Hepatocyte (in vitro differentiated cells): Measurements from ENCODE around the gene LYRM4. TPM values are rescaled to one million over a fixed set of nuclear protein-coding genes. Genes with fewer than 3 reads are reported as not detected.

ENCODE experiments used
- DNase-seq: peaks from one replicate; pipeline ENCODE4 v3.0.0-alpha.2; 2016; ENCODE audit warnings: low spot score
- H2AFZ ChIP-seq: fragments of 200-600 bp; sonication (generic); 2 replicates; pipeline ENCODE4 v1.6.0; 2016; ENCODE audit warnings: antibody characterized with exemption, mild to moderate bottlenecking
- H3K27ac ChIP-seq: fragments of 200-600 bp; sonication (generic); 2 replicates; pipeline ENCODE4 v1.5.1; 2016; ENCODE audit warnings: mild to moderate bottlenecking
- H3K27me3 ChIP-seq: fragments of 200-600 bp; sonication (generic); 2 replicates; pipeline ENCODE4 v1.6.1; 2016
- H3K36me3 ChIP-seq: fragments of 200-600 bp; sonication (generic); replicated peaks from 2 replicates; pipeline ENCODE4 v1.5.1; 2016; ENCODE audit warnings: low read depth; ENCODE audit not compliant: insufficient read depth
- H3K4me1 ChIP-seq: fragments of 200-600 bp; sonication (generic); 2 replicates; pipeline ENCODE4 v1.5.1; 2016; ENCODE audit warnings: mild to moderate bottlenecking, moderate library complexity; ENCODE audit not compliant: insufficient read depth
- H3K4me2 ChIP-seq: fragments of 200-600 bp; sonication (generic); 2 replicates; pipeline ENCODE4 v1.6.0; 2016
- H3K4me3 ChIP-seq: fragments of 200-600 bp; sonication (generic); 2 replicates; pipeline ENCODE4 v1.5.1; 2016; ENCODE audit warnings: mild to moderate bottlenecking
- H3K79me2 ChIP-seq: fragments of 200-600 bp; sonication (generic); 2 replicates; pipeline ENCODE4 v1.6.0; 2017; ENCODE audit warnings: mild to moderate bottlenecking
- H3K9me2 ChIP-seq: fragments of 200-600 bp; sonication (generic); replicated peaks from 2 replicates; pipeline ENCODE4 v1.6.0; 2017; ENCODE audit warnings: mild to moderate bottlenecking; ENCODE audit not compliant: insufficient read depth
- H3K9me3 ChIP-seq: fragments of 200-600 bp; sonication (generic); 2 replicates; pipeline ENCODE4 v1.5.1; 2016; ENCODE audit warnings: low read depth, mild to moderate bottlenecking
- H4K20me1 ChIP-seq: fragments of 200-600 bp; sonication (generic); 2 replicates; pipeline ENCODE4 v1.6.0; 2016; ENCODE audit warnings: mild to moderate bottlenecking; ENCODE audit not compliant: insufficient read depth, poor library complexity, severe bottlenecking
- EZH2 ChIP-seq: fragments of 200-600 bp; sonication (generic); IDR thresholded peaks from 2 replicates; pipeline ENCODE4 v1.6.1; 2016; ENCODE audit warnings: antibody characterized with exemption, mild to moderate bottlenecking, borderline replicate concordance
- EZH2phosphoT487 ChIP-seq: fragments of 200-600 bp; sonication (generic); IDR thresholded peaks from one replicate; pipeline ENCODE4 v1.6.1; 2018; ENCODE audit warnings: antibody characterized with exemption, mild to moderate bottlenecking, low read depth, moderate library complexity; ENCODE audit not compliant: unreplicated experiment, severe bottlenecking
- WGBS: methylation state at CpG from one replicate; pipeline ENCODE4 v1.1.6; 2016; ENCODE audit warnings: low lambda C conversion rate; ENCODE audit errors: missing lambda C conversion rate; 5-methylcytosine and 5-hydroxymethylcytosine counted together
- polyA plus RNA-seq: library from polyadenylated mRNA; unstranded; fragments of >200 nt; fragmentation: Nextera tagmentation; extraction: Ambion mirVana; gene quantifications from 2 replicates; pipeline ENCODE4 v1.2.1, GENCODE V29; 2016
- total RNA-seq: library from RNA; depleted of rRNA; stranded (reverse); fragments of >200 nt; gene quantifications from 2 replicates; pipeline ENCODE4 v1.2.3, GENCODE V29; 2014
- TF ChIP-seq, protein P1 (sequence below): fragments of 200-600 bp; sonication (generic); IDR thresholded peaks from 2 replicates; pipeline ENCODE4 v1.5.1; 2016; ENCODE audit warnings: antibody characterized with exemption, mild to moderate bottlenecking; ENCODE audit not compliant: poor library complexity

LYRM4 gene
- total and polyA plus RNA-seq, 2 experiments from 2014 or later, result 20.5 to 22.9 TPM

DNA sequence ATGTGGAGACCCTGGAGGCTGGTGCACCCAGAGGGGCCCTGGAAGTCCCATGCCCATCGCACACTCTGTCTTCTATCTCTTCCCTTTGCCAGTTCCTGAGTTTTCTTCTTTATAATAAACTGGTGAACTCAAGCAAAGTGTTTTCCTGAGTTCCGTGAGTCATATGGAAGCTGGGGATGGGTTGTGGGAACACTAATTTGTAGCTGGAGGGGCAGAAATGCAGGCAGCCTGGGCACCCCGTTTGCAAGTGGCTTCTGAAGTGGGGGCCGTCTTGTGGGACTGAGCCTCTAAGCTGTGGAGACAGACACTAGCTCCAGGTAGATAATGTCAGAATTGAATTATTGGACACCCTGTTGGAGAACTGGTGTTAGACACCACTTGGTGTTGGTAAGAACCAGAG lies 178.8 kb downstream of the LYRM4 start:
- no peak overlapping the region for H3K4me2 ChIP-seq
- no peak overlapping the region for H3K27ac ChIP-seq

DNA sequence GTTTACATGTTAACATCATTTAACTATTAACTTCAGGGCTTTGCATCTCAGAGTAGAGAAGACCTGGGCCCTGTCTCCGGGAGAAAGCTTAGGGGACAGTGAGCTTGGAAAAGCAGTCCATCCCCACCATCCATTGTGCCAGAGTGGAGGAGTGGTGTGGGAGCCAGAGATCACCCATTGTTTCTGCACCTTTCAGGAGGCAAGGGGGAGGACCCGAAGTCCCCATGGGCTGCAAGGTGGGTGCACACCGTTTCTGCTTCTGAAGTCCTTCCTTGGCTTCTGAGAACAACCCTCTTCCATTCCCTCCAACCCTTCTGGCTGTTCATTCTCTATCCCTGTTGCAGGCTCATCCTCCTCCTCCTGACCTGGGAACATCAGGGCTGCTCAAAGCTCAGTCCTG lies 179.6 kb downstream of the LYRM4 start:
- TF ChIP-seq, protein P1, sequence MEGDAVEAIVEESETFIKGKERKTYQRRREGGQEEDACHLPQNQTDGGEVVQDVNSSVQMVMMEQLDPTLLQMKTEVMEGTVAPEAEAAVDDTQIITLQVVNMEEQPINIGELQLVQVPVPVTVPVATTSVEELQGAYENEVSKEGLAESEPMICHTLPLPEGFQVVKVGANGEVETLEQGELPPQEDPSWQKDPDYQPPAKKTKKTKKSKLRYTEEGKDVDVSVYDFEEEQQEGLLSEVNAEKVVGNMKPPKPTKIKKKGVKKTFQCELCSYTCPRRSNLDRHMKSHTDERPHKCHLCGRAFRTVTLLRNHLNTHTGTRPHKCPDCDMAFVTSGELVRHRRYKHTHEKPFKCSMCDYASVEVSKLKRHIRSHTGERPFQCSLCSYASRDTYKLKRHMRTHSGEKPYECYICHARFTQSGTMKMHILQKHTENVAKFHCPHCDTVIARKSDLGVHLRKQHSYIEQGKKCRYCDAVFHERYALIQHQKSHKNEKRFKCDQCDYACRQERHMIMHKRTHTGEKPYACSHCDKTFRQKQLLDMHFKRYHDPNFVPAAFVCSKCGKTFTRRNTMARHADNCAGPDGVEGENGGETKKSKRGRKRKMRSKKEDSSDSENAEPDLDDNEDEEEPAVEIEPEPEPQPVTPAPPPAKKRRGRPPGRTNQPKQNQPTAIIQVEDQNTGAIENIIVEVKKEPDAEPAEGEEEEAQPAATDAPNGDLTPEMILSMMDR, result no peak
- TF ChIP-seq EZH2, result no peak
- TF ChIP-seq EZH2phosphoT487, result no peak
- no peak overlapping the region for H3K4me2 ChIP-seq
- no peak overlapping the region for H3K4me3 ChIP-seq
- H3K27me3 ChIP-seq, result peaks cover 8% of the 10 kb centered on the region
- no peak overlapping the region for H2AFZ ChIP-seq
- no peak overlapping the region for H3K27ac ChIP-seq
- H3K79me2 ChIP-seq, result no peaks in the 10 kb centered on the region
- H3K36me3 ChIP-seq, result no peaks in the 10 kb centered on the region
- WGBS, result 97% methylated on average over 3 of the region's 3 CpGs
- H3K9me3 ChIP-seq, result no peaks in the 10 kb centered on the region
- no peaks in the 10 kb centered on the region for H4K20me1 ChIP-seq
- H3K9me2 ChIP-seq, result no peaks in the 10 kb centered on the region
- no peak for DNase-seq
- H3K4me1 ChIP-seq, result peaks cover 3% of the 10 kb centered on the region

More for the DNA sequence above, 178.8 kb downstream of the LYRM4 start:
- 82% methylated on average over 4 of the region's 4 CpGs for WGBS
- Histone ChIP-seq H3K9me2 (no peaks in the 10 kb centered on the region), H3K27me3 (peaks cover 16% of the 10 kb centered on the region), H3K79me2 (no peaks in the 10 kb centered on the region), H3K4me3 (no peak overlapping the region), H3K4me1 (peaks cover 8% of the 10 kb centered on the region), H2AFZ (no peak overlapping the region), H3K9me3 (no peaks in the 10 kb centered on the region), H4K20me1 (no peaks in the 10 kb centered on the region), H3K36me3 (no peaks in the 10 kb centered on the region)
- TF ChIP-seq EZH2 (no peak), EZH2phosphoT487 (no peak)
- TF ChIP-seq, protein P1, result no peak
- no peak for DNase-seq

DNA sequence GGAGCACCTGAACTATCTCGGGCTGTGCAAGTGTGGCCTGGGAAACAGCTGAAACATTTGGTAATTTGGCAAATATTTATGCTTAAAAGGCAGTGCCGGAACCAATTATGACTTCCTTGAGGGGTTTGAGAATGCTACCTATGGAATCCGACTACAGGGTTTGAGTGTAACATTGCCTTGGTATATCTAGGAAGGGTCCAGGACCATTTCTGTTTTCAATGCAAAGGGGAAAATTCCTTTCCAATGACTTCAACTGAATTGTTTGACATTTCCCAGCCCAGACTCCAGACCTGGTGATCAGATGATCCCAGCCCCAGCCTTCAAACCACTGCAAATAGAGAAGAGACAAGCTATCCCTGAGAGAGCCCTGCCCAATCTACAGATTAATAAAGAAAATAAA lies 180.2 kb downstream of the LYRM4 start:
- TF ChIP-seq EZH2phosphoT487 (no peak), EZH2 (no peak)
- TF ChIP-seq, protein P1, result no peak
- H3K79me2 ChIP-seq, result no peaks in the 10 kb centered on the region
- no peaks in the 10 kb centered on the region for H3K36me3 ChIP-seq
- no peaks in the 10 kb centered on the region for H4K20me1 ChIP-seq
- DNase-seq, result no peak
- H3K9me3 ChIP-seq, result no peaks in the 10 kb centered on the region
- H3K4me2 ChIP-seq, result no peak overlapping the region
- no peaks in the 10 kb centered on the region for H3K4me1 ChIP-seq
- no peak overlapping the region for H3K27ac ChIP-seq
- WGBS, result 74% methylated on average over 3 of the region's 3 CpGs
- no peak overlapping the region for H2AFZ ChIP-seq
- H3K9me2 ChIP-seq, result no peaks in the 10 kb centered on the region
- H3K27me3 ChIP-seq, result peaks cover 7% of the 10 kb centered on the region
- H3K4me3 ChIP-seq, result no peak overlapping the region

DNA sequence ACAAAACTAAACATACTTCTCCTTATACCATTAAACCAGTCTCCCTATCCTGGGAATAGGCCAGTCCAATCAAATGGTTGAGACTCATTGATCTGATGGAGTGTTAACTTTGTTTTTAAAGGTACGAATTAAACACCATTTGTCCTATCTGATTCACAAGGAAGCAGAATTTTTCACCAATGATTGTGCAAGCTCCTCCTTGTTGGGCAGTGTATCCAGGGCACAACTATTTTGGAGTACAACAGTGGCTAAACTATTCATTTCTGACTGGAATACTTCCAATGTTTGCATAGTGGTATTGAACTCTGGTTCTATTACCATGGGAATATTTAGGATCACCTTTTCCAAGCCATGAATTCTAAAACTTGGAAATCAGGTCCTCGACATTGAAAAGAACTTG lies 181.1 kb downstream of the LYRM4 start:
- no peak overlapping the region for H3K4me3 ChIP-seq
- TF ChIP-seq, protein P1, result no peak
- TF ChIP-seq EZH2phosphoT487 (no peak), EZH2 (no peak)
- H3K79me2 ChIP-seq, result no peaks in the 10 kb centered on the region
- H3K27me3 ChIP-seq, result peaks cover 4% of the 10 kb centered on the region
- H2AFZ ChIP-seq, result no peak overlapping the region
- no peaks in the 10 kb centered on the region for H3K9me3 ChIP-seq
- H3K9me2 ChIP-seq, result no peaks in the 10 kb centered on the region
- WGBS, result 88% methylated on average over 2 of the region's 2 CpGs
- DNase-seq, result no peak
- H3K4me2 ChIP-seq, result no peak overlapping the region
- no peaks in the 10 kb centered on the region for H3K36me3 ChIP-seq
- H3K27ac ChIP-seq, result no peak overlapping the region
- H4K20me1 ChIP-seq, result no peaks in the 10 kb centered on the region
- H3K4me1 ChIP-seq, result no peaks in the 10 kb centered on the region
